Measurements from ENCODE around the gene PARD3.

GRCh38 chr10:34206935-34207268 lies 608.2 kb downstream of the PARD3 start:
- no peak for TF ChIP-seq CTCF (IDR thresholded peaks at IDR 0.05)
- TF ChIP-seq POLR2A (IDR thresholded peaks at IDR 0.05), result no peak
